Lower leg skin (tissue), 4 donors: Measurements from ENCODE around the gene FAM221A. TPM values are rescaled to one million over a fixed set of nuclear protein-coding genes. Genes with fewer than 3 reads are reported as not detected.

Experiments used
- DNase-seq, 2 donors: peaks; one replicate each; pipeline ENCODE4 v3.0.0-alpha.2; 2019; ENCODE audit warnings: low spot score in 2 of 2
- H3K4me3 ChIP-seq: fragments of 200-600 bp; sonication (generic); 2 replicates; pipeline ENCODE4 v1.5.1; 2017; ENCODE audit warnings: mild to moderate bottlenecking, low read depth; ENCODE audit not compliant: poor library complexity, severe bottlenecking
- CTCF ChIP-seq, 3 donors: fragments of 450-650 bp; IDR thresholded peaks; one replicate each; pipeline ENCODE4 v1.5.1; 2016; ENCODE audit warnings: antibody characterized with exemption in 3 of 3, mild to moderate bottlenecking in 3 of 3, moderate library complexity in 2 of 3
- POLR2A ChIP-seq, 2 donors: fragments of 450-650 bp; IDR thresholded peaks; one replicate each; pipeline ENCODE4 v1.6.1; 2016 to 2017; ENCODE audit warnings: antibody characterized with exemption in 2 of 2, mild to moderate bottlenecking in 1 of 2, moderate library complexity in 1 of 2
- WGBS, 2 donors: methylation state at CpG; one replicate each; pipeline ENCODE4 v1.1.5; 2018; 5-methylcytosine and 5-hydroxymethylcytosine counted together
- intact Hi-C: fragments of 100-400 bp; cut with DNase I; formaldehyde crosslinking; loops from one replicate; pipeline ENCODE4 v1.15.0; 2023; ENCODE audit warnings: low total_unique reads
- total RNA-seq, 4 donors: library from RNA; depleted of rRNA; stranded (reverse); fragments of >200 nt; gene quantifications; one replicate each; pipeline ENCODE4 v1.1.0, GENCODE V29; 2016

Gene FAM221A
- total RNA-seq, result 1 to 10 TPM; 4.8 to 8.7 (median 6.8) TPM

GRCh38 chr7:23679898-23680413, at the start of gene FAM221A:
Gene FAM221A (plus strand): TSS chr7:23680199. CDS start chr7:23680219, 20 bp downstream.
- TF ChIP-seq CTCF (IDR thresholded peaks at IDR 0.05), result no peak
- TF ChIP-seq POLR2A (IDR thresholded peaks at IDR 0.05), result no peak
- peak within 1 kb of the TSS; percentile 50 for H3K4me3 ChIP-seq
- DNase-seq, result peak; percentile 72 to 97
- 1% methylated on average over 11 to 18 of the region's 53 CpGs for WGBS, 2 donors
- intact Hi-C loops, result no loop called here

- DNase-seq, result no peak
- WGBS, 2 donors, result 96 to 97% methylated on average over 7 of the region's 7 CpGs
- TF ChIP-seq POLR2A (IDR thresholded peaks at IDR 0.05) (no peak), CTCF (IDR thresholded peaks at IDR 0.05) (no peak)
- no peak overlapping the region for H3K4me3 ChIP-seq
- intact Hi-C loops, result no loop called here
Observed at GRCh38 chr7:23633417-23633816, 46.6 kb upstream of the FAM221A start.

GRCh38 chr7:23645822-23646221, 34.2 kb upstream of the FAM221A start:
- TF ChIP-seq CTCF (IDR thresholded peaks at IDR 0.05) (no peak), POLR2A (IDR thresholded peaks at IDR 0.05) (no peak)
- H3K4me3 ChIP-seq, result no peak overlapping the region
- intact Hi-C loops, result no loop called here
- WGBS, 2 donors, result 91 to 96% methylated on average over 1 of the region's 1 CpG
- no peak for DNase-seq

- TF ChIP-seq CTCF (IDR thresholded peaks at IDR 0.05) (no peak), POLR2A (IDR thresholded peaks at IDR 0.05) (no peak)
- WGBS, 2 donors, result 82 to 87% methylated on average over 5 of the region's 5 CpGs
- H3K4me3 ChIP-seq, result no peak overlapping the region
- no peak for DNase-seq
- intact Hi-C loops, result no loop called here
Observed at GRCh38 chr7:23653942-23654341, 26.1 kb upstream of the FAM221A start.

- no peak for TF ChIP-seq CTCF (IDR thresholded peaks at IDR 0.05)
- no peak for TF ChIP-seq POLR2A (IDR thresholded peaks at IDR 0.05)
- no peak overlapping the region for H3K4me3 ChIP-seq
- DNase-seq, result no peak
- intact Hi-C loops, result no loop called here
- whole genome bisulfite sequencing, 2 donors, result 0 to 48% methylated on average over 1 of the region's 1 CpG
Observed at GRCh38 chr7:23654508-23654907, 25.5 kb upstream of the FAM221A start.

GRCh38 chr7:23655433-23655832, 24.6 kb upstream of the FAM221A start:
- no peak for DNase-seq
- no peak overlapping the region for H3K4me3 ChIP-seq
- intact Hi-C loops, result no loop called here
- no peak for TF ChIP-seq POLR2A (IDR thresholded peaks at IDR 0.05)
- no peak for TF ChIP-seq CTCF (IDR thresholded peaks at IDR 0.05)
- WGBS, 2 donors, result 93 to 98% methylated on average over 22 of the region's 22 CpGs
